HepG2 (cell line): Measurements from ENCODE around the gene PFKFB4. TPM values are rescaled to one million over a fixed set of nuclear protein-coding genes. Genes with fewer than 3 reads are reported as not detected.
A peak's percentile ranks its signal among the peaks of the same experiment; 100 is the strongest.

Experiments
- ARNT ChIP-seq: fragments of 450-650 bp; IDR thresholded peaks from 2 replicates; pipeline ENCODE4 v1.6.1; 2017
- CAMTA2 ChIP-seq: sonication (generic); formaldehyde crosslinking; IDR thresholded peaks from 2 replicates; pipeline ENCODE4 v1.4.0; 2020; ENCODE audit warnings: mild to moderate bottlenecking, missing genetic modification reagents, borderline replicate concordance
- CBX1 ChIP-seq: IDR thresholded peaks from one replicate; pipeline ENCODE4 v1.6.1; 2016; ENCODE audit warnings: antibody characterized with exemption, low read depth
- HMG20A ChIP-seq: IDR thresholded peaks from 2 replicates; pipeline ENCODE4 v1.6.1; 2016; ENCODE audit warnings: borderline replicate concordance
- KAT8 ChIP-seq: IDR thresholded peaks from 2 replicates; pipeline ENCODE4 v1.6.1; 2016; ENCODE audit warnings: missing genetic modification reagents, missing compliant biosample characterization
- KDM5B ChIP-seq: sonication (generic); formaldehyde crosslinking; IDR thresholded peaks from 2 replicates; pipeline ENCODE4 v1.4.0; 2020; ENCODE audit warnings: missing genetic modification reagents, mild to moderate bottlenecking, borderline replicate concordance
- KLF15 ChIP-seq: sonication (generic); formaldehyde crosslinking; IDR thresholded peaks from 2 replicates; pipeline ENCODE4 v1.8.1; 2023; ENCODE audit warnings: borderline replicate concordance, mild to moderate bottlenecking, inconsistent platforms, missing genetic modification reagents, mixed read lengths
- LCORL ChIP-seq, 2 experiments: fragments of 450-650 bp in 1 of 2; sonication (generic) in 1 of 2; formaldehyde crosslinking in 1 of 2; IDR thresholded peaks; 2 replicates each; pipeline versions ENCODE4 v1.5.0 to v1.6.1; 2017 to 2020; ENCODE audit warnings: antibody characterized with exemption in 1 of 2, missing genetic modification reagents in 1 of 2
- PCBP1 ChIP-seq: fragments of 200-400 bp; formaldehyde crosslinking; IDR thresholded peaks from 2 replicates; pipeline ENCODE4 v1.6.1; 2017; ENCODE audit warnings: mild to moderate bottlenecking, low read depth, low read length, borderline replicate concordance
- PHF5A ChIP-seq: IDR thresholded peaks from one replicate; pipeline ENCODE4 v1.6.1; 2018; ENCODE audit warnings: low read depth, missing genetic modification reagents; ENCODE audit not compliant: unreplicated experiment
- PPARG ChIP-seq: conservative IDR thresholded peaks from 2 replicates; pipeline ENCODE4 v1.6.1; 2016; ENCODE audit warnings: missing biosample characterization, missing genetic modification reagents
- SIX4 ChIP-seq: sonication (generic); formaldehyde crosslinking; IDR thresholded peaks from 2 replicates; pipeline ENCODE4 v1.4.0; 2020; ENCODE audit warnings: missing genetic modification reagents
- SMC3 ChIP-seq: IDR thresholded peaks from 2 replicates; pipeline ENCODE4 v1.6.1; 2011; ENCODE audit warnings: low read length, improper control_type of control experiment
- ZBTB7A ChIP-seq: sonication (generic); formaldehyde crosslinking; IDR thresholded peaks from 2 replicates; pipeline ENCODE4 v1.8.0; 2022; ENCODE audit warnings: mild to moderate bottlenecking, missing genetic modification reagents
- ZFX ChIP-seq: sonication (generic); formaldehyde crosslinking; IDR thresholded peaks from 2 replicates; pipeline ENCODE4 v1.4.0; 2020; ENCODE audit warnings: mild to moderate bottlenecking, low read depth, missing genetic modification reagents, moderate library complexity
- ZNF136 ChIP-seq: sonication (generic); formaldehyde crosslinking; IDR thresholded peaks from 2 replicates; pipeline ENCODE4 v1.8.1; 2022; ENCODE audit warnings: low read depth, mild to moderate bottlenecking, moderate library complexity, missing genetic modification reagents
- ZNF441 ChIP-seq: sonication (generic); formaldehyde crosslinking; IDR thresholded peaks from 2 replicates; pipeline ENCODE4 v1.7.0; 2021; ENCODE audit warnings: missing genetic modification reagents, borderline replicate concordance
- polyA plus RNA-seq, 8 experiments: library from polyadenylated mRNA; depleted of rRNA in 3 of 8; stranded (reverse) in 7 of 8; unstranded in 1 of 8; fragments of >200 nt; fragmentation: Illumina TruSeq in 4 of 8; extraction: Trizol in 4 of 8; gene quantifications; 2 replicates each; pipeline versions ENCODE4 v1.2.1 to v1.2.3, GENCODE V29; 2011 to 2016; ENCODE audit warnings: low read depth in 4 of 8, missing spikeins in 1 of 8, mixed read lengths in 1 of 8; ENCODE audit not compliant: insufficient read depth in 1 of 8
- total RNA-seq, 5 experiments: library from RNA; depleted of rRNA; stranded (reverse); fragments of >200 nt; fragmentation: Illumina TruSeq; extraction: Trizol; gene quantifications; 2 replicates each; pipeline ENCODE4 v1.2.3, GENCODE V29; 2016; ENCODE audit warnings: low read depth in 1 of 5
- TF ChIP-seq, protein P1 (sequence below): sonication (generic); formaldehyde crosslinking; conservative IDR thresholded peaks from 2 replicates; pipeline ENCODE4 v1.8.1; 2023; ENCODE audit warnings: missing genetic modification reagents
- TF ChIP-seq, protein P2 (sequence below): sonication (generic); formaldehyde crosslinking; IDR thresholded peaks from 2 replicates; pipeline ENCODE4 v1.8.1; 2023; ENCODE audit warnings: mild to moderate bottlenecking, moderate library complexity, missing genetic modification reagents
- TF ChIP-seq, protein P3 (sequence below): sonication (generic); formaldehyde crosslinking; conservative IDR thresholded peaks from 2 replicates; pipeline ENCODE4 v1.8.0; 2022; ENCODE audit warnings: low read depth, missing genetic modification reagents
- TF ChIP-seq, protein P4 (sequence below): sonication (generic); formaldehyde crosslinking; IDR thresholded peaks from 2 replicates; pipeline ENCODE4 v1.5.0; 2020; ENCODE audit warnings: missing genetic modification reagents, mild to moderate bottlenecking, borderline replicate concordance

Gene PFKFB4
- total and polyA plus RNA-seq, 2 of the 13 experiments (the other 11 are each of a cell fraction or from before 2014, with no cell fraction given), result 7.1 to 103 TPM

DNA sequence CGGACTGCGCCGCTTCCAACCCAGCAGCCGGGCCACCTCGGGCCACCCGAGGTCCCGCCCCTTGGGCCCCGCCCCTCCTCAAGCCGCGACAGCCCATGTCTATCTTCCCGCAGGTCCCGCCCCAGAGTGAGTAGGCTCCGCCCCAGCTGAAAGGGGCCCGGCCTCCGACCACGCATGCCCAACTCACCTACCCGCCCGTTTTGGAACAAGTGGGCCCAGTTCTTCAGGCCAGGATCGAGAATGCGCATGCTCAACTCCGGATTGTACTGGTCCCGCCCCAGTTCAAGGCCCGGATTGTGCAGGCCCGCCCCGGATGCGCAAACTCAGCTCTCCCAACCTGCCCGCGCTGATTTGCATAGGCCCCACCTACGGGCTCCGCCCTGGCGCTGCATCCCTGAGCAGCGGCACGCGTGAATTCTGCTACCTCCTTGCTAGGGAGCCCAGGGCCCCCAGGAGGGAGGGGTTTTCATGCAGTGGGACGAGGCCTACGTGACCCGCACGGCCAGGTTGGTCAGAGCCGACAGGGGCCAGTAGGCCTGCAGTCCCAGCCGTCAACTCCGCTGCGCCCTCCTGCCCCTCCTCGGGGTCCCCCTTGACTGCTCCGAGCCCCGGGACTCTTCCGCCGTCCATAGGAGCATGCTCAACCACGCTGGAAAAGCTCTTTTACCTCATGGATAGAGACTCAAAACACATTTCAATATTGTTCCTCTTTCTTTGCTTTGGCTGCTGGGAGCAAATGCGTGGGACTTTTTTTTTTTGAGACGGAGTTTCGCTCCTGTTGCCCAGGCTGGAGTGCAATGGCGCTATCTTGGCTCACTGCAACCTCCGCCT is at the start of gene PFKFB4 (continued):
- TF ChIP-seq, protein P1, sequence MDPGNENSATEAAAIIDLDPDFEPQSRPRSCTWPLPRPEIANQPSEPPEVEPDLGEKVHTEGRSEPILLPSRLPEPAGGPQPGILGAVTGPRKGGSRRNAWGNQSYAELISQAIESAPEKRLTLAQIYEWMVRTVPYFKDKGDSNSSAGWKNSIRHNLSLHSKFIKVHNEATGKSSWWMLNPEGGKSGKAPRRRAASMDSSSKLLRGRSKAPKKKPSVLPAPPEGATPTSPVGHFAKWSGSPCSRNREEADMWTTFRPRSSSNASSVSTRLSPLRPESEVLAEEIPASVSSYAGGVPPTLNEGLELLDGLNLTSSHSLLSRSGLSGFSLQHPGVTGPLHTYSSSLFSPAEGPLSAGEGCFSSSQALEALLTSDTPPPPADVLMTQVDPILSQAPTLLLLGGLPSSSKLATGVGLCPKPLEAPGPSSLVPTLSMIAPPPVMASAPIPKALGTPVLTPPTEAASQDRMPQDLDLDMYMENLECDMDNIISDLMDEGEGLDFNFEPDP (CRISPR knock-in tag), result no peak
- TF ChIP-seq KAT8 (CRISPR knock-in tag), result peak; percentile 76
- TF ChIP-seq ZNF136 (CRISPR knock-in tag), result 0 out of 2 replicates have a peak, but pooled peaks have one; percentile 38
- TF ChIP-seq ZFX (CRISPR knock-in tag), result peak; percentile 96
- TF ChIP-seq KDM5B (CRISPR knock-in tag), result 0 out of 2 replicates have a peak, but pooled peaks have one; percentile 29
- peak; percentile 78 for TF ChIP-seq PHF5A
- TF ChIP-seq CAMTA2 (CRISPR knock-in tag), result no peak
- peak; percentile 70 for TF ChIP-seq SIX4 (CRISPR knock-in tag)
- peak; percentile 79 for TF ChIP-seq PPARG
- TF ChIP-seq KLF15 (CRISPR knock-in tag), result no peak; the same call in 1 of the 2 replicates
- TF ChIP-seq SMC3, result no peak
- 0 out of 2 replicates have a peak, but pooled peaks have one; percentile 11 for TF ChIP-seq HMG20A (CRISPR knock-in tag)
- TF ChIP-seq ZBTB7A (CRISPR knock-in tag), result peak; percentile 25; the same call in 1 of the 2 replicates
- no peak for TF ChIP-seq ARNT
- peak; percentile 78 for TF ChIP-seq CBX1
- no peak for TF ChIP-seq PCBP1
- TF ChIP-seq, protein P2, sequence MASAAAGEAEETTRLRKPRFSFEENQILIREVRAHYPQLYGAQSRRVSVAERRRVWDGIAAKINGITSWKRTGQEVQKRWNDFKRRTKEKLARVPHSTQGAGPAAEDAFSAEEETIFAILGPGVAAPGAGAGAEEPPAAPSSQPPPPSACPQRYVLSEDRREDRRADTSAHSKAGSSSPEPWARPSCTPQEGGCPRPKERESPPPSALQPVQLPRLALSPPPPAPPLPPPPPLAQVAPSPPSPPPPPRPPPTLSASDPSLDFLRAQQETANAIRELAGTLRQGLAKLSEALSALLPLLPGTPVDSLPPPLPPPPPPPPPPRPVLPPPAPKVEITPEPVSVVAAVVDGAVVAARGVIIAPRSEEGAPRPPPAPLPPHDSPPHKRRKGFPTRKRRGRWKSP (CRISPR knock-in tag), result 0 out of 2 replicates have a peak, but pooled peaks have one; percentile 79
- TF ChIP-seq ZNF441 (CRISPR knock-in tag), result no peak; the same call in 1 of the 2 replicates
- TF ChIP-seq, protein P3, sequence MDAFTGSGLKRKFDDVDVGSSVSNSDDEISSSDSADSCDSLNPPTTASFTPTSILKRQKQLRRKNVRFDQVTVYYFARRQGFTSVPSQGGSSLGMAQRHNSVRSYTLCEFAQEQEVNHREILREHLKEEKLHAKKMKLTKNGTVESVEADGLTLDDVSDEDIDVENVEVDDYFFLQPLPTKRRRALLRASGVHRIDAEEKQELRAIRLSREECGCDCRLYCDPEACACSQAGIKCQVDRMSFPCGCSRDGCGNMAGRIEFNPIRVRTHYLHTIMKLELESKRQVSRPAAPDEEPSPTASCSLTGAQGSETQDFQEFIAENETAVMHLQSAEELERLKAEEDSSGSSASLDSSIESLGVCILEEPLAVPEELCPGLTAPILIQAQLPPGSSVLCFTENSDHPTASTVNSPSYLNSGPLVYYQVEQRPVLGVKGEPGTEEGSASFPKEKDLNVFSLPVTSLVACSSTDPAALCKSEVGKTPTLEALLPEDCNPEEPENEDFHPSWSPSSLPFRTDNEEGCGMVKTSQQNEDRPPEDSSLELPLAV (CRISPR knock-in tag), result no peak
- no peak for TF ChIP-seq LCORL (IDR thresholded peaks at IDR 0.05)
- peak; percentile 90 for TF ChIP-seq LCORL (CRISPR knock-in tag; IDR thresholded peaks at IDR 0.05)
- TF ChIP-seq, protein P4, sequence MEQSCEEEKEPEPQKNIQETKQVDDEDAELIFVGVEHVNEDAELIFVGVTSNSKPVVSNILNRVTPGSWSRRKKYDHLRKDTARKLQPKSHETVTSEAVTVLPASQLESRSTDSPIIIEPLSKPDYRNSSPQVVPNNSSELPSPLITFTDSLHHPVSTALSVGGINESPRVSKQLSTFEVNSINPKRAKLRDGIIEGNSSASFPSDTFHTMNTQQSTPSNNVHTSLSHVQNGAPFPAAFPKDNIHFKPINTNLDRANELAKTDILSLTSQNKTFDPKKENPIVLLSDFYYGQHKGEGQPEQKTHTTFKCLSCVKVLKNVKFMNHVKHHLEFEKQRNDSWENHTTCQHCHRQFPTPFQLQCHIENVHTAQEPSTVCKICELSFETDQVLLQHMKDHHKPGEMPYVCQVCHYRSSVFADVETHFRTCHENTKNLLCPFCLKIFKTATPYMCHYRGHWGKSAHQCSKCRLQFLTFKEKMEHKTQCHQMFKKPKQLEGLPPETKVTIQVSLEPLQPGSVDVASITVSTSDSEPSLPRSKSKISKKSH, result peak; percentile 80; the same call in 1 of the 2 replicates
